ENCODE measurements around the gene TOR4A.

Gene TOR4A

GRCh38 chr9:137229903-137230704 is 47.4 kb upstream of the TOR4A start:
- H3K9me3 ChIP-seq: no peaks in the 10 kb centered on the region

GRCh38 chr9:137230705-137231371 is 46.7 kb upstream of the TOR4A start, which contains the start of gene SLC34A3:
Gene SLC34A3 (plus strand): TSS chr9:137230901. CDS start chr9:137231703, 802 bp downstream.
- Histone ChIP-seq H3K27ac (no peak within 1 kb of the TSS), H3K36me3 (no peaks in the 10 kb centered on the region), H3K9me3 (no peaks in the 10 kb centered on the region), H3K27me3 (peaks cover 79% of the 10 kb centered on the region), H3K4me1 (ENCODE audit: control insufficient read depth in 1 of 2, insufficient read depth in 1 of 2, low read depth in 1 of 2, low read length in 1 of 2) (peaks cover 0 to 2% of the 10 kb centered on the region in 2 experiments), H3K4me3 (ENCODE audit: low read depth in 1 of 2, low read length in 1 of 2) (no peak within 1 kb of the TSS)
- TF ChIP-seq CTCF (IDR thresholded peaks at IDR 0.05): no peak

More at GRCh38 chr9:137229903-137230704, 47.4 kb upstream of the TOR4A start:
- TF ChIP-seq CTCF (IDR thresholded peaks at IDR 0.05): no peak
- no peaks in the 10 kb centered on the region for H3K4me1 ChIP-seq (ENCODE audit: control insufficient read depth in 1 of 2, insufficient read depth in 1 of 2, low read depth in 1 of 2, low read length in 1 of 2)
- H3K36me3 ChIP-seq: no peaks in the 10 kb centered on the region
- peaks cover 79% of the 10 kb centered on the region for H3K27me3 ChIP-seq
- H3K4me3 ChIP-seq (ENCODE audit: low read depth in 1 of 2, low read length in 1 of 2): no peak overlapping the region
- no peak overlapping the region for H3K27ac ChIP-seq

GRCh38 chr9:137231372-137232039 is 46.0 kb upstream of the TOR4A start:
- H3K27me3 ChIP-seq: peaks cover 74% of the 10 kb centered on the region
- H3K4me3 ChIP-seq (ENCODE audit: low read depth in 1 of 2, low read length in 1 of 2): no peak overlapping the region
- no peaks in the 10 kb centered on the region for H3K9me3 ChIP-seq
- peaks cover 6 to 9% of the 10 kb centered on the region in 2 experiments for H3K4me1 ChIP-seq (ENCODE audit: control insufficient read depth in 1 of 2, insufficient read depth in 1 of 2, low read depth in 1 of 2, low read length in 1 of 2)
- H3K36me3 ChIP-seq: no peaks in the 10 kb centered on the region
- TF ChIP-seq CTCF (IDR thresholded peaks at IDR 0.05): no peak
- no peak overlapping the region for H3K27ac ChIP-seq

- TF ChIP-seq CTCF (IDR thresholded peaks at IDR 0.05): no peak
- Histone ChIP-seq H3K4me1 (ENCODE audit: control insufficient read depth in 1 of 2, insufficient read depth in 1 of 2, low read depth in 1 of 2, low read length in 1 of 2) (peaks cover 11 to 15% of the 10 kb centered on the region in 2 experiments), H3K27ac (no peak overlapping the region), H3K4me3 (ENCODE audit: low read depth in 1 of 2, low read length in 1 of 2) (no peak overlapping the region), H3K9me3 (no peaks in the 10 kb centered on the region), H3K36me3 (no peaks in the 10 kb centered on the region), H3K27me3 (peaks cover 68% of the 10 kb centered on the region)
Measured at GRCh38 chr9:137232101-137232500, 45.4 kb upstream of the TOR4A start.

GRCh38 chr9:137232510-137232909 is 45.0 kb upstream of the TOR4A start:
- no peak overlapping the region for H3K4me3 ChIP-seq (ENCODE audit: low read depth in 1 of 2, low read length in 1 of 2)
- TF ChIP-seq CTCF (IDR thresholded peaks at IDR 0.05): no peak

More at GRCh38 chr9:137232510-137232909, 45.0 kb upstream of the TOR4A start:
- H3K4me1 ChIP-seq (ENCODE audit: control insufficient read depth in 1 of 2, insufficient read depth in 1 of 2, low read depth in 1 of 2, low read length in 1 of 2): peaks cover 16 to 19% of the 10 kb centered on the region in 2 experiments
- no peaks in the 10 kb centered on the region for H3K36me3 ChIP-seq
- no peaks in the 10 kb centered on the region for H3K9me3 ChIP-seq
- peaks cover 64% of the 10 kb centered on the region for H3K27me3 ChIP-seq
- no peak overlapping the region for H3K27ac ChIP-seq

All from neutrophil (primary cell).